HG02763 (cell line): ENCODE data around the gene PPP1R18.
"Not testable (repeated sequence)": the region's sequence is repeated elsewhere in the genome, so short reads cannot be mapped to it uniquely, and the experiment has no call there.

Experiments
- ATAC-seq: cut with Tn5 transposase; IDR thresholded peaks from one replicate; pipeline ENCODE4 v1.9.1; 2021; ENCODE audit warnings: mild to moderate bottlenecking, moderate library complexity; ENCODE audit not compliant: unreplicated experiment

The PPP1R18 gene

DNA sequence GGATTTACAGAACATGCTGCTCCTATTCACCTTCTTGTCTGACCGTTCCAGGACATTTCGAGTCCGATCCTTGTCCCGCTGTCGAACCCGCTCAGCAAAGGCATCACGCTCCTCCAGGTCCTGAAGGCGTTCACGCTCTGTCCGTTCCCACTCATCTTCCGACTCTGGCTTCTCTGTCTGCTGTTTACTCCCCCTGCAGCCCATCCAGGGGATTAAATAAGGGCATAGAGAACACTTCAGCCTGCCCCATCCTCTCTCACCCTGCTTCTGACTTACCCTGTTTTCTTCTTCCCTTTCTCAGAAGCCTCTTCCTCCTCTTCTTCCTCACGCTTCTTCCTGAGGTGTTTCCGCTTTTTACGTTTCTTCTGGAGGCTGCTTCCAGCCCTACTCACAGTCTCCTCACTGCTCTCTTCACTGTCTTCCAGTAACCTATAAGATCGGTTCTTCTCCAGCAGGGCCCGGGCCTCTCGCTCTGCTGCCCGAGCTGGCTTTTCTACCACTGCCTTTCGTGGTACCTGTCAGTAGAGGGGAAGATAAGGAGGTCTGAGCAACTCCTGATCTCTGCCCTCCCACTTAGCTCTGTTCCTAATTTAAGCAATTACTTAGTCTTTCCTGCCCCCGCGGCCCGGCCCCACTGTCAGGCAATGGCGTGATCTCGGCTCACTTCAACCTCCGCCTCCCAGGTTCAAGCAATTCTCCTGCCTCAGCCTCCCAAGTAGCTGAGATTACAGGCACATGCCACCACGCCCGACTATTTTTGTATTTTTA is 15.5 kb downstream of the PPP1R18 start:
- ATAC-seq: no peak

DNA sequence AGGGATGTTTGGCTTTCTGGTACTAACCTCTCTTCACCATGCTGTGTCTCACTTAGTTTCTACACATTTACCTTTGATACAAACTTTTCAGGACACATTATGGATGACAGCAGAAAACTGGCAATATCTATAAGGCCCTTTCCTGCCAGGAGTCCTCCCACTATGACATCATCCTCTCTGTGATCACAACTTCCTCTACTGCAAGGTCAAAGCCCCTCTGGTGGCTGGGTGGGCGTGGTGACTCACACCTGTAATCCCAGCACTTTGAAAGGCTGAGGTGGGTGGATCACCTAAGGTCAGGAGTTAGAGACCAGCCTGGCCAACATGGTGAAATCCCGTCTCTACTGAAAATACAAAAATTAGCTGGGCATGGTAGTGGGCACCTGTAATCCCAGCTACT is 20.1 kb downstream of the PPP1R18 start:
- ATAC-seq: not testable (repeated sequence)

DNA sequence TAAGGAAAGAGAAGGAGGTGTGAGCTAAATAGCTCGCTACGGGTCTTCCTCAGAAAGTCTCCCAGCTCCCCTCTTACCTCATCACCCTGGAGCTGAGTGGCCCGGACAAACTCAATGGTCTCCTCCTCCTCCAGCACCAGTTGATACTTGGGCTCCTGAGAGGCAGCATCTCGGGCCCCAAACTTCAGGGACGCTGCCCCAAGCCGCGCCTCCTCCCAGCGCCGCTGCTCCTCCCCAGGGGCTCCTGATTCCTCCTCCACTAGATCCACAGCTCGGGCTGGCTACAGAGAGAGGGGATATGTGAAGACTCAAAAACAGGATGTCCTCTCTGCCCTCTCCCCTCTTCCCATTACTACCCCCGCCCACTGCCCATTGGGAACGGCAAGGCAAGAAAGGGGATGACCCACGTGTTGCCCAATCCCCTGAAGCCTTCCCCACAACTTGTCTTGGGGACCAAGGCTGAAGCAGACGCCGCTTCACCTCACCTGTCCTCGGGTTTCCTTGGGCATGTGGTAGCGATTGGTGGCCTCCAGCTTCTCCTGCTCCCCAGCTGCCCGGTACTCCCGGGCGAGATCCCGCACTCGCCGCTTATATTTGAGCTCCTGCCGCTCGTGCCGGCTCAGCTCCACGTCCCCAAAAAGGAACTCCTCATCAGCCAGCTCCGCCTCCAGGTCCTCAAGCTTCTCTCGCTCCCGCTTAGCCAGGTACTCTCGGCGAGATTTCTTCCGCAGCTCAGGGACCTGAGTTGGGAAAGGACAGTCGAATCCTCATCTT is 21.3 kb downstream of the PPP1R18 start:
- ATAC-seq: no peak

DNA sequence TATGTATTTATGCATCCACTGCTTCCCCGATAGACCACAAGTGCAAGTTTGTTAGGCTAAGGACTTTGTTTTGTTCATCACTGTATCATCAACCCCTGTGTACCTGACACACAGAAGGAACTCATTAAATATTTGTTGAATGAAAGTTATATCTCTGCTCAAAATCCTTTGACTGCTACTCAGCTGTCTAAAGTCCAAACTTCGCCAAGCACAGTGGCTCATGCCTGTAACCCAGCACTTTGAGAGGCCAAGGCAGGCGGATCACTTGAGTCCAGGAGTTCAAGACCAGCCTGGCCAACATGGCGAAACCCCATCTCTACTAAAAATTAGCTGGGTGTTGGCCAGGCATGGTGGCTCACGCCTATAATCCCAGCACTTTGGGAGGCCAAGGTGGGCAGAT is 28.5 kb downstream of the PPP1R18 start:
- not testable (repeated sequence) for ATAC-seq

DNA sequence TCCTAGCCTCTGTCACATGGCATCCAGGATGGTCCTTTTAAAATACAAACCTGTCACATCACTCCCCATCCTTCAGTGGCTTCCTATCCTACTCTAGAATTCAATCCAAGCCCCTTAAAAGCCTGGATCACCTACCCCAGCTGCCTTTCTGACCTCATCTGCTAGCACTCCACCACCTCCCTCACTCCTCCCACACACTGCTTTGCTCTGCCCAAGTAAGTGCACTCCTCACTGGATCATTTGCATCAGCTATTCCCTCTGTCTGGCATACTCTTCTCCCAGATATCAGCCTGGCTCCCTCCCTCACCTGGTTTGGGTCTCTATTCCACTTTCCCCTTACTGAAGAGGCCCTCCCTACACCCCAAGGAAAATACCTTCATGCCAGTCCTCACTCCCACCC is 29.0 kb downstream of the PPP1R18 start:
- no peak for ATAC-seq

DNA sequence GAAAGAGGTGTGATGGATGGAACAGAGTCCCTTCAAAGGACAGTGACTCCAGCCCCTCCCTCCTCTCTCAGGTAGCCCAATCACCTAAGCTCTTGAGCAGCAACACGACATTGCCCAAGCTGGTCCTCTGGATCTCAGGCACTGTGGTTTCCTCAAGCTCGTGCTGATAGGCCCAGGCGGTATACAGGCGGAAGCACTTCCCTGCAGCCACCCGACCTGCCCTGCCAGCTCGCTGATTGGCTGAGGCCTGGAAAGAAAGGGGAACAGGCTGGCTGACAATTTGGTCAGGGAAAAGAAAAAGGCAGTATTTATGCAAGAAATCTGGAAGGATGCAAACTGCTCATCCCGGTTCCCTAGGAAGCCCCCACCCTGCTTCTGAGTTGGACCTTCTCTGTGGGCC is 29.9 kb downstream of the PPP1R18 start:
- ATAC-seq: no peak

DNA sequence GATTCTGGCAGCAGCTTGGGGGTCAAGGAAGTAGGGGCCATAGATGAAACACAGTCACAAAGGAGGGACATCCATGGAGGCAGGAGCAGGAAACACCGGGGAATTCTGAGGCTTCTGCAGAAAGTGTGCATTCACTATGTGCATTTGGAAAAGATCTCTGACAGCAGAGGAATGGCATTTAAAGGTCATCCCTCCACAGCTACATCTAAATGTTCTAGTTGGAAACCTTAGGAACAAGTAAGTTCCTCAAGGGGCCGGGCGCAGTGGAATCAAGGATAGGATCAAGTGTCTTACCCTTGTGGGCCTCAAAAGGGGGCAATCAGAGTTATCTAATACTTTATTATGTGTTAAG is 30.7 kb downstream of the PPP1R18 start:
- ATAC-seq: no peak

DNA sequence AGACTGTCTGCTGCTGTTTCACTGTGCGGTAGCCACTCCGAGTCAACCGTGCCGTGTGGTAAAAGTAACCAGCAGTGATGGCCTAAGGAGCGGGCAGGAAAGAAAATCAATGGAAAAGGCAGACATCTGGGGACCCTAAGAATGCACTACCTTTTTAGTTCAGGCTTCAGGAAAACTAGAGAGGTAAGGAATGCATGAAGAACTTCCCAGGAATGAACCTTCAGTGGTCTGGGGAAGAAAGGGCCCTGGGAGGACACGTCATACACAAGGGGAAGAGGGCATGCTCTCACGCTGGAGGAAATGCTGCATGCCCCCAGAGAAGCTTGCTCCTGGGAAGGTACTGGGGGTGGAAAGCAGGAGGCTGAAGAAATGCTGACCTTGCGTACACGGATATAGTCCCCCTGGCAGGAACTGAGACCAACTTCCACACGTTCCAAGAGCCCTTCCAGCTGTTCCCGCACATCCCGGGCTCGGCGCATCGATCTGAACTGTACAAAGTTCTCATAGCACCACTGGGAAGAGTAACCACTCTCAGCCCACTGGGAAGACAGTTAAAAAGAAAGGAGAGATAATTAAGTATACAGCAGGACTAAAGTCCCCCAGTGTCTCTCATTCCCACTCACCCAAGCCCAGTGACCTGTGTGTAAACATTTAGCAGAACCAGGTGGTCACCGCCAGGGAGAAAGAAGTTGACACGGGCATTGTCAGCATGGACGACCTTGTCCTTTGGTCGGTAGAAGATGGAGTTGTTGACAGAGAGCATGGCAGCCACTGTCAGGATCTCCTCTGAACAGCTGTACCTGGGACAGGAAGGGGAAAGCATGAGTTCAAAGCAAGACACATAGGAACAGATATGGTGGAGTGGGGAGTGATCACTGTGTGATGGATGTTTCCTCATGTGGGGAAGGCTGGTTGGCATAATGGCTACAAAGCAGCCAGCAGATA is 31.4 kb downstream of the PPP1R18 start:
- no peak for ATAC-seq

DNA sequence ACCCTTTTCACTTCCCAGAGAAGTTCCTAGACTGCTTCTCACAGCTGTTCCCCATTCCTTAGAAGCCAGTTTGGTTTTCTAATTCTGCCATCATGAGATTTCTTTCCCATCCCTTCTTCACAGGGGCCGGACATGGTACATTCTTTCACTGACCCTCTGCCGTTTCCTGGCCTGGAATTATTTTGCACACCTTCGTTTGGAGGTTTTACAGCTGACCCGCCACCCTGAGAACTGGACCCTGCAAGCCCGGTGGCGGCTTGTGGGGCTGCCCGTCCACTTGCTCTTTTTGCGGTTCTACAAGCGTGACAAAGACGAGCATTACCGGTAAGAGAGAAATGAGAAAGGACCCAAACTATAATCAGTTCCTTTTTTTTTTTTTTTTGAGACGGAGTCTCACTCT is 35.3 kb downstream of the PPP1R18 start:
- ATAC-seq: no peak

DNA sequence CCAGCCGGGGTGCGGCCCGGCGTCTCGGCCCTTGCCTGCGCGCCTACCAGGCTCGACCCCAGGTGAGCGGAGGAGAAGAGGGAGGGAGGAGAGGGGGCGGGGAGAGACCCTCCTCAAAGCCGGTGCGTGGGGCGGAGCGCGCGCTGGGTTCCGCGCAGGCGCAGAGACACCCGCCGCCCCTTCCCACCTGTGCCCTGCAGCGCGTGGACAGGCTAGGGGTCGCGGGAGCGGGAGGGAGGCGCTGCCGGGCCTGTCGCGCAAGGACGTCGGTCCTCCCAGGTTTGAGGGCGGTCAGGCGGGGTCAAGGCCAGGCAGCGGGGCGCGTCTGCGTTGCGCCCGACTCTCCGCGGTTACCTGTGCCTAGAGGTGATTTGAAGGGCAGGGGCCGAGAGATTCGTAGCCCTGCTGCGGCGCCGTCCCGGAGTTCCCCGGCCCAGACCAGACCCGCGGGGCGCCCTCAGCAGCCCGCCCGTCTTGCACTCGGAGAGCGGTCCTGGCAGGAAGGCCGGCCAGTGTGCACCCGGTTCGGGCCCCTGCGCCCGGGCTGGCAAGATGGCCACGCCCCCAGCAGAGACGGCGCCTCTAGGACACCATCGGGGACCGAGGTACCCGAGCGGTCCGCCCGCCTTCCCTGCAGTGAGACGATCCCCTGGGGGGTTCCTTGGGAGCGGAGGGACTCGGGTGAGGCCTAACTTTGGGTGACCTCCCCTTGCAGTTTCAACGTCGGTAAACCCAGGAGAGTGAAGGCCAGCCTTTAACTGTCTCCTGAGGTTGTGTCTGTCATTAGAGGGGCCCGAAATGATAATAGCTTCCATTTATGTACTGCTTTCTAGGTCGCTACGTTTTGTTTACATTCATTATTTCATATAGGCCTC is 39.0 kb downstream of the PPP1R18 start:
- peak; percentile 67 for ATAC-seq

DNA sequence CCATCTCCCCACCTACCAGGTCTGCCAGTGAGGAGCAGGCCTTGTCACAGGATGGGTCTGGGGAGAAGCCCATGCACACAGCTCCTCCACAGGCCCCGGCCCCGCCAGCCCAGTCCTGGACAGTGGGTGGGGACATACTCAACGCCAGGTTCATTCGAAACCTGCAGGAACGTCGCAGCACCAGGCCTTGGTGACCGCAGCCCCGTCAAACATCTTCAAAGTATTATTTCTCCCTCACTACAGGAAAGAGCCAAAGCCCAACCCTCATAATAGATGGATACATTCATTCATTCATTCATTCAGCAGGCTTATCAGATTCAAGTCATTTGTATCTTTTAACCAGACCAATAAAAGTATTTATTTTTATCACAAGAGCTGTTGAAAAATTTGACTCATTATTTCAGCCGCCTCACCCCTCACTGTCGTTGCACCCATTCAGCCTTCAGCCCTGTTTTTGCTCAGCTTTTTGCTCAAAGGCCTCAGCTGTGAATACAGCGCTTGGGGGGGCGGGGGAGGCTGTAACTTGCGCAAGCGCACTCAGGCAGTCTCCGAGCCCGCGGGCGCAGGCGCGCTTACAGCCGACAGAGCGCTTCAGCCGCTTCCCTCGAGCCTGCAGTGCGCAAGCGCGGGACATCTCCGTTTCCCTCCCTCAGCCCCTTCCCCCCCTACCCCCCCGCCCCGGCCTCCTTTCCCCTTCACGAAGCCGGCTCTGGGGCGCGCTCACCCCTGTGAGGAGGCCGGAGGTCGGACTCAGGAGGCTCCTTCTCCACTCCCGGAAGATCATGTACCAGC is 39.8 kb downstream of the PPP1R18 start, which contains the start of gene C6orf136:
TSS of gene C6orf136 (plus strand) at position 684 of the 792 bp plus-strand sequence. CDS start at position 783, 99 bp downstream.
- ATAC-seq: peak; percentile 49

DNA sequence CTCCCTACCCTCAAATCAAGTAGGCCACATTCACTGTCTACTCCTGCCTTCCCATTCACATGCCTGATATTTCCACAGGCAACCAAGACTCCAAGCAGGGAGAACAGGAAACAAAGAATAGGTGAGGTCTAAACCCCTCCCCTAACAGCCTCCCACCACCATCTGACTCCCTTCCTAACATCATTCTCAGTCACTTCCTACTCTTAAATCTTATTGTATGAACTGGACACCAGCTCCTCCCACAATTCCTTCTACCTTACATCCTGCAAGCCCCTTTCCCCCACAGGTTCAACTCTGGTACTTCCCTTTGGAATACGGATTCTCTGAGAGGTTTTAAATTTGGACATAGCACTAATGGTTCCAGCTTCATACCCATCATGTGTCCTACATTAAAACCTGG is 40.5 kb downstream of the PPP1R18 start:
- no peak for ATAC-seq

DNA sequence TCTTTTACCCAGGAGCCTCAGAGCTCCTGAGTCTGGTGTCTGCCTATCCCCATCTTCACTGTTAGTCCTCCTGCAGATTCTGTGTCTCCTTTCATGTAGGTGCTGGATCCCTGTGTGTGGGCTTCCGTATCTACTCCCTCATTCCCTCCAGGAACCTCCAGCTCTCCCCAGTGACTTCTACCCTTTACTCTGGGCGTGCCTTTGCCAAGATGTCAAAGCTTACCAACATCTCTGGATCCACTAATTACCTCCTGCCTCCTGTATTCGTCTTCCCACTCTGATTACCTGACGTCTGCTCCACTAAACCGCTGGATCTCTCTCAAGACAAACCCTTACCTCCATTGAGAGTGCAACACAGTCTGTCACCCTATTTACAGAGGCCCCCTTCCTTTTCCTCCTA is 41.7 kb downstream of the PPP1R18 start:
- no peak for ATAC-seq

DNA sequence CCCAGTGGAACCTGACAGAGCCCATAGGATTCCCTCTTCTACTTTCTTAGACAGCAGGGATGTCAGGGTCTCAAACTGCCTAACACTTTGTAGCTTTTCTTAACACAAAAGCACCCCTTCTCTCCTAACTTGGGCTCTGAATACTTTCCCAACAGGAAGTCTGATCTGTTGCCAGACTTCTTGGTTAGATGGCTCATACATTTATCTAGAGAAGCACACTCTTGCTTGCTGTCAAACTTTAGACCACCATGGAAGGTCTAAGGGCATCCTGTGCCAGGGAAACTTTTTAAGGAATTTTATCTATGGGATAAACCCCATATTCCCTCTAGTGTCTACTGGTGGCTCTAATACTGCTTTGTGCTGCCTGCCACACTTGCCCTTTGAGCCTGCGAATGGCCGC is 42.8 kb downstream of the PPP1R18 start:
- ATAC-seq: no peak

DNA sequence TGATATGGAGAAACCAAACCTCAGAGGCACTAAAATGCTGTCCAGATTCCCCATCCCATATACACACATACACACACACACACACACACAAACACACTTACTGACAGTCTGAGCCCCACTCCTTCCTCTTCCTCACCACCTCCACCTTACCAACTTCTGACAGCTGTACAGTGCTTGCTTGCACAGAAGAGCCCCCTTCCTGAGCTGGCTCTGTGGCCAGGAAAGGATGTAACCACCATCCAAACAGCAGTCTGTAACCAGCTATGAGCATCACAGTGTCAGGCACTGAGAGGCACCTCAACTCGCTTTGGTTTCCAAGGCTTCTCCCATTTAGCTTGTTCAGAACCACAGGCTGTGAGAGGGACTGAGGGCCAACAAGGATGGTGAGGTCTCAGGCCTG is 45.4 kb downstream of the PPP1R18 start:
- no peak for ATAC-seq

DNA sequence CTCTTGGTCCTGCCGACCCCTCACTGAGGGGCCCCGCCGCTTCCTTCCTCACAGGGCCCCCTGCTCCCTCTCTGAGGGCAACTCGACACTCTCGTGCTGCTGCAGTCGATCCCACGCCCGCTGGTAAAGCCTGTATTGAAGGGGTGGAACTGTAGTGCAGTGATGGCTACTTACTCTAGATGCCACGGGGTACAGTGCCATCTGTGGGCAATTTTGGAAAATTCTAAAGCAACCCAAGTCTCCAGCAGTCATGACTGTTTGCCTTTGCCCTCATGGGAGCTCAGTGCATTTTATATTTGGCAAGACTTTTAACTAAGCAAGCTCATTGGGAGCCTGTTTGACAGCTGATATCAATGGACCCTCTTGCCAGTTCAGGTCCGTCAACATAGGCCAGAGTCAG is 46.0 kb downstream of the PPP1R18 start:
- ATAC-seq: no peak

DNA sequence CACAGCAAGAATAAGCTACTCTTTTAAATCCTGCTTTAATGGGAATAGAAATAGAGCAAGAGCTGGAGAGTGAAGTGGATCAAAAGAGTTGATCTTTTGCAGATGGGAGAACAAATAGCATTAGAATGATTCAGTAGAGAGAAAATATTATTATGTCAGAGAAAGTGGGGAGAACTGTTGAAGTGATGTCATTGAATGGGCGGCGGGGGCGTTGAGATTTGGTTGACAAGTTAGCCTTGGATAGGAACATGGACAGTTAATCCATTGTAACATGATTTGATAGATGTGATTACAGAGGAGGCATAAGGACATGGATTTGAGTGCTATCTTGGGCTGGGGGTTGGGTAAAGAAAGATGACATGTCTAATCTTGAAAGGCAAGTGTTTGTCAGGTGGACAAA is 50.6 kb downstream of the PPP1R18 start:
- no peak for ATAC-seq

DNA sequence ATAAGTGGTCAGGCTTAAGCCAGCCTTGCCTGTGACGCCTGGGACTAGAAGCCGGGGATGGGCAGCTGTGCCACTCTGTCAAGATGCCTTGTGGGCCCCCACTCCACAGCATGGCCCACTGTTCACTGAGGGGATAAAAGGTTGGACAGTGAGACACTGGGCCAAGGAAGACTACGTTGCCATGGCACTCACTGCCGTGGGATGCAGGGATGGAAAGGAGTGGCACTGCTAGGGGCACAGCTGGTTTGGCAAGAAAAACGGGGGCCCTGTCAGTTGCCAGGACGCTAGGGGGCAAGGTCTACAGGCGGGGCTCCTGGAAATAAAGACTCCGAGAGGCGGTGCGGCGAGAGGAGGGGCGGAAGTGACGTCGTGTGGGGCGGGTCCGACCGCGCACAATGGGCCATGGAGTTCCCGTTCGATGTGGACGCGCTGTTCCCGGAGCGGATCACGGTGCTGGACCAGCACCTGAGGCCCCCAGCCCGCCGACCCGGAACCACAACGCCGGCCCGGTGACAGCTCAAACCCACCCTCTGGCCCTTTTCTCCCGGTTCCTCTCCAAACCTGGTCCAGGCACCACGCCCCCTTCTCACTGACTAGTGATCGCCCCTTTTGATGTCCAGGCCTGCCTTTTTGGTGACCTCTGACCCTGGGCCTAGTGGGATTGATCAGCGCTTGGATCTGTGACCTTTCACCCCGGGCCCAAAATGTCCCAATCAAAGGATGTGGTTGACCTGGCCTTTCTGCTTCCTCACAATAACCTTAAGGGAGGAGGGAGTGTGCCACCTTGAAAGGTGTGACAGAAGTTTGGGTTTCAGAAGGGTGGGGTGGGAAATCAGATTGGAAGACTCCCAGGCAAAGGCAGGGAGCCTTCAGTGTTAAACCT is 59.7 kb downstream of the PPP1R18 start, which contains the start of gene ATAT1:
TSS of gene ATAT1 (plus strand) at position 391 of the 883 bp plus-strand sequence.
- ATAC-seq: peak; percentile 82
